H1 (cell line): ENCODE data around the gene UBQLN3. TPM values are rescaled to one million over a fixed set of nuclear protein-coding genes. Genes with fewer than 3 reads are reported as not detected.

ENCODE experiments used
- ATF2 ChIP-seq: IDR thresholded peaks from 2 replicates; pipeline ENCODE4 v1.6.1; 2012; ENCODE audit warnings: low read length, inconsistent platforms
- GTF2F1 ChIP-seq: IDR thresholded peaks from 2 replicates; pipeline ENCODE4 v1.6.1; 2012; ENCODE audit warnings: low read depth, low read length, improper control_type of control experiment, borderline replicate concordance
- NANOG ChIP-seq: IDR thresholded peaks from 2 replicates; pipeline ENCODE4 v1.6.1; 2011; ENCODE audit warnings: low read length, low read depth, mild to moderate bottlenecking, inconsistent platforms; ENCODE audit not compliant: insufficient read depth, poor library complexity, severe bottlenecking
- POLR2A ChIP-seq, 2 experiments: IDR thresholded peaks; 1 replicate in 1 of 2; 2 replicates in 1 of 2; pipeline ENCODE4 v1.6.1; 2011; ENCODE audit warnings: low read depth in 2 of 2, low read length in 2 of 2, mild to moderate bottlenecking in 2 of 2; ENCODE audit errors: control extremely low read depth in 1 of 2
- RBBP5 ChIP-seq: IDR thresholded peaks from 2 replicates; pipeline ENCODE4 v1.7.1; 2012; ENCODE audit warnings: low read depth, mild to moderate bottlenecking, inconsistent platforms, low read length, moderate library complexity, borderline replicate concordance
- RFX5 ChIP-seq: IDR thresholded peaks from 2 replicates; pipeline ENCODE4 v1.6.1; 2011; ENCODE audit warnings: low read depth, low read length, improper control_type of control experiment, borderline replicate concordance
- SIX5 ChIP-seq: IDR thresholded peaks from 2 replicates; pipeline ENCODE4 v1.6.1; 2011; ENCODE audit warnings: mild to moderate bottlenecking, low read depth, low read length
- TCF12 ChIP-seq: IDR thresholded peaks from 2 replicates; pipeline ENCODE4 v1.6.1; 2011; ENCODE audit warnings: low read depth, mild to moderate bottlenecking, low read length
- USF2 ChIP-seq: IDR thresholded peaks from 2 replicates; pipeline ENCODE4 v1.6.1; 2011; ENCODE audit warnings: low read length, improper control_type of control experiment
- polyA plus RNA-seq, 7 experiments: library from polyadenylated mRNA; depleted of rRNA in 3 of 7; stranded (reverse) in 5 of 7; unstranded in 2 of 7; fragments of >200 nt in 5 of 7; fragments of 200-250 nt in 2 of 7; gene quantifications; 1 replicate in 5 of 7; 2 replicates in 1 of 7; 4 replicates in 1 of 7; pipeline versions ENCODE4 v1.2.1 to v1.2.3, GENCODE V29; 2011 to 2013; ENCODE audit warnings: missing spikeins in 2 of 7, mixed read lengths in 2 of 7
- total RNA-seq: library from RNA; stranded (reverse); fragmentation: NEBNext Ultra II Directional; extraction: Animal tissue kit (Norgen Biotek cat#: 25700); gene quantifications from 2 replicates; pipeline ENCODE4 v1.2.1, GENCODE V29; 2021

Gene UBQLN3
- total and polyA plus RNA-seq, 2 of the 8 experiments (the other 6 are each of a cell fraction or from before 2014, with no cell fraction given), result not detected

- no peak for TF ChIP-seq USF2
- TF ChIP-seq NANOG, result no peak
- TF ChIP-seq GTF2F1, result no peak
- TF ChIP-seq RBBP5, result no peak
- no peak for TF ChIP-seq SIX5
- no peak for TF ChIP-seq TCF12
- no peak for TF ChIP-seq POLR2A (IDR thresholded peaks at IDR 0.05; ENCODE audit: control extremely low read depth in 1 of 2, low read depth in 2 of 2, low read length in 2 of 2)
- no peak for TF ChIP-seq ATF2
- TF ChIP-seq RFX5, result no peak
- TF ChIP-seq, all 59 proteins: peak for 0
These were observed 48.7 kb downstream of the UBQLN3 start (continued) for GRCh38 chr11:5460983-5461621.

Other genes starting within 250 kb of the UBQLN3 start
- gene HBE1, start 240.0 kb downstream of the UBQLN3 start, total RNA-seq, result not detected in 2 replicates
- 0.20 and 0.39 TPM in 2 replicates for gene HBE1, start 240.0 kb downstream of the UBQLN3 start, polyA plus RNA-seq (2011; rRNA removed)
- gene OR51B4, start 208.0 kb downstream of the UBQLN3 start, total RNA-seq, result not detected in 2 replicates
- not detected in 2 replicates for gene OR51B4, start 208.0 kb downstream of the UBQLN3 start, polyA plus RNA-seq (2011; rRNA removed)
- not detected in 2 replicates for gene OR51B2, start 185.7 kb downstream of the UBQLN3 start, total RNA-seq
- not detected in 2 replicates for gene OR51B2, start 185.7 kb downstream of the UBQLN3 start, polyA plus RNA-seq (2011; rRNA removed)
- gene OR51B5, start 166.4 kb downstream of the UBQLN3 start, total RNA-seq, result not detected in 2 replicates
- 0.06 TPM in 1 of 2 replicates, not detected in the other for gene OR51B5, start 166.4 kb downstream of the UBQLN3 start, polyA plus RNA-seq (2011; rRNA removed)
- gene OR51B6, start 158.4 kb downstream of the UBQLN3 start, total RNA-seq, result not detected in 2 replicates
- not detected in 2 replicates for gene OR51B6, start 158.4 kb downstream of the UBQLN3 start, polyA plus RNA-seq (2011; rRNA removed)
- gene OR51M1, start 126.1 kb downstream of the UBQLN3 start, total RNA-seq, result not detected in 2 replicates
- gene OR51M1, start 126.1 kb downstream of the UBQLN3 start, polyA plus RNA-seq (2011; rRNA removed), result 0.08 TPM in 1 of 2 replicates, not detected in the other
- not detected in 2 replicates for gene OR51Q1, start 87.8 kb downstream of the UBQLN3 start, total RNA-seq
- 0.08 and 0.13 TPM in 2 replicates for gene OR51Q1, start 87.8 kb downstream of the UBQLN3 start, polyA plus RNA-seq (2011; rRNA removed)
- not detected in 2 replicates for gene OR51I1, start 68.4 kb downstream of the UBQLN3 start, total RNA-seq
- not detected in 2 replicates for gene OR51I1, start 68.4 kb downstream of the UBQLN3 start, polyA plus RNA-seq (2011; rRNA removed)
- not detected in 2 replicates for gene OR51I2, start 60.6 kb downstream of the UBQLN3 start, total RNA-seq
- gene OR51I2, start 60.6 kb downstream of the UBQLN3 start, polyA plus RNA-seq (2011; rRNA removed), result not detected in 2 replicates
- gene OR52D1, start 21.3 kb downstream of the UBQLN3 start, total RNA-seq, result not detected in 2 replicates
- gene OR52D1, start 21.3 kb downstream of the UBQLN3 start, polyA plus RNA-seq (2011; rRNA removed), result not detected in 2 replicates
- not detected in 2 replicates for gene UBQLNL, start 6.7 kb upstream of the UBQLN3 start, total RNA-seq
- gene UBQLNL, start 6.7 kb upstream of the UBQLN3 start, polyA plus RNA-seq (2011; rRNA removed), result 0.22 and 0.35 TPM in 2 replicates
- gene OR52H1, start 38.6 kb upstream of the UBQLN3 start, total RNA-seq, result not detected in 2 replicates
- gene OR52H1, start 38.6 kb upstream of the UBQLN3 start, polyA plus RNA-seq (2011; rRNA removed), result 0.09 TPM in 2 replicates
- gene OR52B6, start 70.9 kb upstream of the UBQLN3 start, total RNA-seq, result not detected in 2 replicates
- not detected in 2 replicates for gene OR52B6, start 70.9 kb upstream of the UBQLN3 start, polyA plus RNA-seq (2011; rRNA removed)
- gene TRIM6, start 86.7 kb upstream of the UBQLN3 start, total RNA-seq, result 20.6 and 21.6 TPM in 2 replicates
- gene TRIM6, start 86.7 kb upstream of the UBQLN3 start, polyA plus RNA-seq (2011; rRNA removed), result 21.8 and 23.3 TPM in 2 replicates
- 0.63 and 0.76 TPM in 2 replicates for gene TRIM34, start 115.0 kb upstream of the UBQLN3 start, total RNA-seq
- 2.6 and 5.8 TPM in 2 replicates for gene TRIM34, start 115.0 kb upstream of the UBQLN3 start, polyA plus RNA-seq (2011; rRNA removed)
- 33.3 and 35.5 TPM in 2 replicates for gene TRIM5, start 175.1 kb upstream of the UBQLN3 start, total RNA-seq
- gene TRIM5, start 175.1 kb upstream of the UBQLN3 start, polyA plus RNA-seq (2011; rRNA removed), result 14.5 and 23.5 TPM in 2 replicates
- 56.0 and 57.4 TPM in 2 replicates for gene TRIM22, start 179.8 kb upstream of the UBQLN3 start, total RNA-seq
- gene TRIM22, start 179.8 kb upstream of the UBQLN3 start, polyA plus RNA-seq (2011; rRNA removed), result 42.9 and 82.7 TPM in 2 replicates
- not detected in 2 replicates for gene OR56B1, start 226.5 kb upstream of the UBQLN3 start, total RNA-seq
- 0.08 and 0.20 TPM in 2 replicates for gene OR56B1, start 226.5 kb upstream of the UBQLN3 start, polyA plus RNA-seq (2011; rRNA removed)
- gene OR52N4, start 244.3 kb upstream of the UBQLN3 start, total RNA-seq, result not detected in 2 replicates
- gene OR52N4, start 244.3 kb upstream of the UBQLN3 start, polyA plus RNA-seq (2011; rRNA removed), result 3.5 and 3.7 TPM in 2 replicates